22Rv1 (cell line): ENCODE data around the gene CD48.

Source experiments
- CTCF ChIP-seq: fragments of 450-650 bp; IDR thresholded peaks from 2 replicates; pipeline ENCODE4 v1.5.1; 2017; ENCODE audit warnings: mild to moderate bottlenecking
- ZFX ChIP-seq: fragments of 450-650 bp; IDR thresholded peaks from 2 replicates; pipeline ENCODE4 v1.6.1; 2017; ENCODE audit warnings: antibody characterized with exemption, borderline replicate concordance

GRCh38 chr1:160726498-160727315, 15.1 kb upstream of the CD48 start:
- peak; percentile 97 for TF ChIP-seq CTCF
- no peak for TF ChIP-seq ZFX
